Effector memory CD8-positive, alpha-beta T cell (primary cell): ENCODE results near the gene TMEM126B.
"Not testable (repeated sequence)": the region's sequence is repeated elsewhere in the genome, so short reads cannot be mapped to it uniquely, and the experiment has no call there.

Source experiments
- ATAC-seq: fragments of 150-1000 bp; cut with Tn5 transposase; replicated peaks from 2 replicates; pipeline ENCODE4 v1.10.0; 2021; ENCODE audit warnings: mild to moderate bottlenecking, moderate library complexity
- DNase-seq, 3 experiments: peaks; one replicate each; pipeline ENCODE4 v3.0.0; 2021
- H3K27ac Mint-ChIP-seq, 2 donors: one replicate each; pipeline ENCODE4 v1.8.0; 2022; ENCODE audit warnings: mild to moderate bottlenecking in 2 of 2, mixed read lengths in 2 of 2, moderate library complexity in 2 of 2
- H3K27me3 Mint-ChIP-seq, 2 donors: one replicate each; pipeline ENCODE4 v1.8.0; 2022; ENCODE audit warnings: mixed read lengths in 2 of 2
- H3K36me3 Mint-ChIP-seq: one replicate; pipeline ENCODE4 v1.8.0; 2022; ENCODE audit warnings: mild to moderate bottlenecking, moderate library complexity, mixed read lengths; ENCODE audit not compliant: insufficient read depth
- H3K4me1 Mint-ChIP-seq, 2 donors: one replicate each; pipeline ENCODE4 v1.8.0; 2022; ENCODE audit warnings: low read depth in 2 of 2, mixed read lengths in 2 of 2
- H3K4me3 Mint-ChIP-seq, 2 donors: one replicate each; pipeline ENCODE4 v1.8.0; 2022; ENCODE audit warnings: mild to moderate bottlenecking in 2 of 2, mixed read lengths in 2 of 2, moderate library complexity in 2 of 2
- H3K9me3 Mint-ChIP-seq, 2 donors: one replicate each; pipeline ENCODE4 v1.8.0; 2022; ENCODE audit warnings: mixed read lengths in 2 of 2

Gene TMEM126B

GRCh38 chr11:85619499-85619898 lies 8.9 kb upstream of the TMEM126B start:
- no peak for DNase-seq
- H3K36me3 Mint-ChIP-seq, result no peaks in the 10 kb centered on the region
- H3K27ac Mint-ChIP-seq, result no peak overlapping the region
- no peak for ATAC-seq
- H3K27me3 Mint-ChIP-seq, result peaks cover 0 to 8% of the 10 kb centered on the region in 2 donors
- no peak overlapping the region for H3K4me3 Mint-ChIP-seq
- H3K9me3 Mint-ChIP-seq, result no peaks in the 10 kb centered on the region
- peaks cover 0 to 4% of the 10 kb centered on the region in 2 donors for H3K4me1 Mint-ChIP-seq

DNA sequence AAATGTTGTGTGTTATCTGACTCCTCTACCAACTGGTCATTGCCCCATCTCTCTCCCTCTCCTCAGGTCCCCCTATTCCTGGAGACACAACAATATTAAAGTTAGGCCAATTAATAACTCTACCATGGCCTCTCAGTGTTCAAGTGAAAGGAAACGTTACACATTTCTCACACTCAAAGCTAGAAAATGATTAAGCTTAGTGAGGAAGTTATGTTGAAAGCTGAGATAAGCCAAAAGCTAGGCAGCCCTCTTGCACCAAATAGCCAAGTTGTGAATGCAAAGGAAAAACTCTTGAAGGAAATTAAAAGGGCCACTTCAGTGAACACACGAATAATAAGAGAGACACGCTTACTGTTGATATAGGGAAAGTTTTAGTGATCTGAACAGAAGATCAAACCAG lies 8.1 kb upstream of the TMEM126B start:
- H3K4me3 Mint-ChIP-seq, result no peak overlapping the region
- no peak for ATAC-seq
- no peak overlapping the region for H3K27ac Mint-ChIP-seq
- peaks cover 0 to 8% of the 10 kb centered on the region in 2 donors for H3K27me3 Mint-ChIP-seq
- H3K9me3 Mint-ChIP-seq, result no peaks in the 10 kb centered on the region
- DNase-seq, result no peak
- H3K4me1 Mint-ChIP-seq, result peaks cover 0 to 4% of the 10 kb centered on the region in 2 donors
- no peaks in the 10 kb centered on the region for H3K36me3 Mint-ChIP-seq

GRCh38 chr11:85626496-85626895 lies 1.9 kb upstream of the TMEM126B start:
- no peaks in the 10 kb centered on the region for H3K9me3 Mint-ChIP-seq
- ATAC-seq, result no peak
- H3K4me3 Mint-ChIP-seq, result peak overlapping the region in 1 of 2 donors; percentile 97
- peaks cover 13% of the 10 kb centered on the region for H3K36me3 Mint-ChIP-seq
- H3K27me3 Mint-ChIP-seq, result no peaks in the 10 kb centered on the region
- peaks cover 19 to 27% of the 10 kb centered on the region in 2 donors for H3K4me1 Mint-ChIP-seq
- H3K27ac Mint-ChIP-seq, result no peak overlapping the region
- DNase-seq, result no peak

DNA sequence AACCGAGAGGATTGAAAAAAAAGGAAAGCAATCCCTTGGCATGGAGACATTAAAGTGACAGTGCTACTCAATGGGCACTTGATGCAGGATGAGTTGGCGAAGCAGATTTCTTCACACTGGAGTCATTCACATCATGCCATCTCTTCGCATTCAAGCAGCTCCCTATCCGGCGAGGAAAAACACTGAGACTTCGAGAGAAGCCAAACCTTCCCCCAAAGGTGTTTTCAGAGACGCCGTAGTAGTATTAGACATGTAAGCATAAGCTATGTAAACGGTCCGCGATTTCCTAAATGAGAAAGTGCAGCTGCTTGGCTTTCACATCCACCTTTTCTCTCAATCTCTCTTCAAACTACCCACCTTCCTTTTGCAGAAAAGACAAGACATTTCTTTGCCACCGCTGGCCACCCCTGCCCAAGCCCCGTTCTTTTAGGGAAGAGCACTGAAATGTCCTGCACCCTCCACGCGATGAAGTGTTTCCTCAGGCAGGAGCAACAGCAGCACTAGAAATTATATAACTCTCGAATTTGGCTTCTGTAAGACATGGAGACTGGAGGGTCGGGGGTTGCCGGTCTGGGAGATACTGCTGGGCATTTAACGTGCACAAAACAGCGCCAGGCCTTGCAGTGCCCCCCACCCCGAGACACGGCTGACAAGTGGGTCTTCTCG lies 928 bp upstream of the TMEM126B start, which contains the start of gene DLG2:
DLG2 (minus strand) TSS at position 13 of the 666 bp plus-strand sequence.
- peaks cover 21% of the 10 kb centered on the region for H3K36me3 Mint-ChIP-seq
- ATAC-seq, result peak; percentile 0
- peaks cover 19 to 27% of the 10 kb centered on the region in 2 donors for H3K4me1 Mint-ChIP-seq

GRCh38 chr11:85628771-85629341 lies 463 bp downstream of the TMEM126B start:
- Mint-ChIP-seq H3K27ac (peak overlapping the region; percentile 94 to 95), H3K4me3 (peak overlapping the region; percentile 97), H3K27me3 (no peaks in the 10 kb centered on the region), H3K36me3 (peaks cover 21% of the 10 kb centered on the region), H3K9me3 (no peaks in the 10 kb centered on the region), H3K4me1 (peaks cover 19 to 26% of the 10 kb centered on the region in 2 donors)
- DNase-seq (no peak), ATAC-seq (peak; percentile 4)

More for the DNA sequence above, 928 bp upstream of the TMEM126B start, which contains the start of gene DLG2:
- Mint-ChIP-seq H3K4me3 (peak within 1 kb of the TSS; percentile 97), H3K27ac (peak within 1 kb of the TSS; percentile 94 to 95), H3K27me3 (no peaks in the 10 kb centered on the region), H3K9me3 (no peaks in the 10 kb centered on the region)
- DNase-seq, result peak in 2 of 3 experiments; percentile 3 to 5

GRCh38 chr11:85634747-85635146 lies 6.4 kb downstream of the TMEM126B start:
- peaks cover 25% of the 10 kb centered on the region for H3K36me3 Mint-ChIP-seq
- H3K9me3 Mint-ChIP-seq, result no peaks in the 10 kb centered on the region
- DNase-seq (no peak), ATAC-seq (no peak)
- no peaks in the 10 kb centered on the region for H3K27me3 Mint-ChIP-seq
- no peak overlapping the region for H3K27ac Mint-ChIP-seq
- peaks cover 0 to under 1% of the 10 kb centered on the region in 2 donors for H3K4me1 Mint-ChIP-seq
- no peak overlapping the region for H3K4me3 Mint-ChIP-seq

DNA sequence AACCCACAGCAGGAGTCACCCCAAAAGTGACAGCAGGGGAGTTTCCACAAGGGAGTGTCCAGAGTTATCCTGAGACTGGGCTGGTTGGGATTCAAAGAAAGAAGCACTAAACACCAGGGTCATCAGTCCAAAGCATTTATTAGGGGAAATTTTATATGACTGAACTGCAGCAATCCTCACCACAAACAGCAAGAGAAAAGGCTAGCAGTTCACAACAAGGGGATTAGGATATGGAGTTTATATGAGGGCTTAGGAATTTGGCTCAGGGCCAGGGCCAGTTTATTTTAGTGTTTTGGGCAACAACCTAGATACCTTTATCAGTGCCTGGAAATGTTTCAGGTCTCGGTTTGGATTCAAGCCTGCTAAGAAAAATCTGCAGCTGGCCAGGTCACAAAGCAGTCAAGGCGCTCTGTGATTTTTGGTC lies 14.8 kb downstream of the TMEM126B start:
- no peak overlapping the region for H3K4me3 Mint-ChIP-seq
- peaks cover 21 to 33% of the 10 kb centered on the region in 2 donors for H3K27me3 Mint-ChIP-seq
- DNase-seq, result no peak
- peaks cover 6% of the 10 kb centered on the region for H3K36me3 Mint-ChIP-seq
- ATAC-seq, result no peak
- H3K27ac Mint-ChIP-seq, result no peak overlapping the region
- no peaks in the 10 kb centered on the region for H3K9me3 Mint-ChIP-seq
- H3K4me1 Mint-ChIP-seq, result peaks cover 2 to 5% of the 10 kb centered on the region in 2 donors

DNA sequence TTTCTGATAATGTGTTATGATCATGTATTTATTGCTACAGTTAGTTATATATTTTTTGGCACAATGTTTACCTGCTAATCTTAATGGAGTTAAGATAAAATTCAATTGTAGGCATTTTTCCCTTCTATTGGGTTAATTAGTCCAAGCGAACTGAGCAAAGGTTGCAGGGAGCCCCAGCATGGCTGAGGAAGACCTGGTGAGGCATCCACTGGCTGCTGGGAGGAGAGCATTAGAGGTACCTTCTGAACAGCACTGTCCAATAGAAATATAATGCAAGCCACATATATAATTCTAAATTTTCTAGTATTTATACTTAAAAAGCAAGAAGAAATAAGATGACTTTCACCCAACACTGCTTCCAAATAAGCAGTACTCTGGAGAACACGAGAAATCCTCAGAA lies 18.7 kb downstream of the TMEM126B start:
- H3K4me1 Mint-ChIP-seq, result peaks cover 5 to 20% of the 10 kb centered on the region in 2 donors
- H3K4me3 Mint-ChIP-seq, result peak overlapping the region; percentile 90 to 92
- H3K9me3 Mint-ChIP-seq, result no peaks in the 10 kb centered on the region
- DNase-seq (no peak), ATAC-seq (no peak)
- peaks cover 21 to 32% of the 10 kb centered on the region in 2 donors for H3K27me3 Mint-ChIP-seq
- H3K27ac Mint-ChIP-seq, result peak overlapping the region; percentile 90 to 95
- H3K36me3 Mint-ChIP-seq, result peaks cover 19% of the 10 kb centered on the region

GRCh38 chr11:85647604-85648299 lies 19.4 kb downstream of the TMEM126B start, which contains the start of gene TMEM126A:
Gene TMEM126A, plus strand, starts transcription at chr11:85647967. Its CDS starts 2,289 bp downstream, at chr11:85650256.
- peaks cover 20 to 25% of the 10 kb centered on the region in 2 donors for H3K27me3 Mint-ChIP-seq
- peaks cover 8 to 24% of the 10 kb centered on the region in 2 donors for H3K4me1 Mint-ChIP-seq
- H3K27ac Mint-ChIP-seq, result peak within 1 kb of the TSS; percentile 90 to 95
- H3K9me3 Mint-ChIP-seq, result no peaks in the 10 kb centered on the region
- peak within 1 kb of the TSS; percentile 90 to 92 for H3K4me3 Mint-ChIP-seq
- peak; percentile 85 to 89 (median 86) for DNase-seq
- ATAC-seq, result peak; percentile 99
- peaks cover 19% of the 10 kb centered on the region for H3K36me3 Mint-ChIP-seq

DNA sequence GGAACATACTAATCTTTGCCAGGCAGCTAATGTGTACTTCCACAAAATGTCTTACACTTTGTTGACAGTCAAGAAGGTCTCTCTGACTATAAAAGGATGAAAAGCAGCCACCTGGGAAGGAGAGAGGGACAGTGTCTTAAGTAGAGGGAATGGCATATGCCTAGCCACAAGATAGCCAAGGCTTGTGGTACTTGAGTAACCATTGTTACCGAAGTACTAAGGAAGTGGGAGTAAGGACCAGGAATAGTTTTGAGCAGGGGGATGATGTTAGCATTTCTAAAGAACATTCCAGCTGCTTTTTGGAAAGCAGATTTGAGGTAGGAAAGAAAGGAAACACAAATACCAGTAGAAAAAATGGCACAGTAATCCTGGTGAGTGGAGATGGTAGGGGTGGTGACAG lies 22.7 kb downstream of the TMEM126B start:
- peaks cover 35% of the 10 kb centered on the region for H3K36me3 Mint-ChIP-seq
- no peak for ATAC-seq
- peak overlapping the region in 1 of 2 donors; percentile 38 for H3K27ac Mint-ChIP-seq
- H3K4me1 Mint-ChIP-seq, result peaks cover 11 to 34% of the 10 kb centered on the region in 2 donors
- H3K27me3 Mint-ChIP-seq, result no peaks in the 10 kb centered on the region
- no peak for DNase-seq
- H3K9me3 Mint-ChIP-seq, result no peaks in the 10 kb centered on the region
- H3K4me3 Mint-ChIP-seq, result no peak overlapping the region

DNA sequence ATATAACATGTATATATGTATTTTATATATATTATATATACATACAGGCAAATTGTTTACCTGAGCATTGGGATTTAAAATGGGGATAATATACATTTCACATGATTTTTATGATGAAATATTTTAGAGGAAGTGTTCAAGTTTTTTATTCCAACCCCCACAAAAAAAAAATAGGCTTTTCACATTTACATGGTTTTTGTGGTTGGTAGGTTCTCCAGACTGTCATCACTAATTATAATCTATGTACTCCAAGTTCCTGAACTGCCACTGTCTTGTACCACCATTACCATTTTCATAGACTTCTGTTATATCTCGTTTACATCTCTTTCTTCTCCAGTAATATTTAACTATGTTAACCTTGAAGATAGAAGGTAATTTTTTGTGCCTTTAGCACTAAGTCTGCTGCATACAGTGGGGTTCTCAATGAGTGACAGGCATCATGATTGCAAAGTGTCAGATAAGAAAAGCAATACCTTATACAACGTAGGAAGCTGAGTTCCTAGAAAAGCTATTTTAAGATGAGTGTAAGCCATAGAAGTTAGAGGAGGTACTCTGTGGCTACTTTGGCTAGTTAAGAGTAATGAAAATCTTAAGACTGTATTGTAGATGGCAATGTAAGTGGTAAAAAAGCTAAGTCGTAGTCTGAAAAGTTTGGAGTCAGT lies 24.5 kb downstream of the TMEM126B start:
- H3K9me3 Mint-ChIP-seq, result no peaks in the 10 kb centered on the region
- no peak overlapping the region for H3K4me3 Mint-ChIP-seq
- DNase-seq (no peak), ATAC-seq (no peak)
- H3K36me3 Mint-ChIP-seq, result peaks cover 50% of the 10 kb centered on the region
- H3K27ac Mint-ChIP-seq, result peak overlapping the region; percentile 19 to 32
- peaks cover 9 to 32% of the 10 kb centered on the region in 2 donors for H3K4me1 Mint-ChIP-seq
- H3K27me3 Mint-ChIP-seq, result no peaks in the 10 kb centered on the region

DNA sequence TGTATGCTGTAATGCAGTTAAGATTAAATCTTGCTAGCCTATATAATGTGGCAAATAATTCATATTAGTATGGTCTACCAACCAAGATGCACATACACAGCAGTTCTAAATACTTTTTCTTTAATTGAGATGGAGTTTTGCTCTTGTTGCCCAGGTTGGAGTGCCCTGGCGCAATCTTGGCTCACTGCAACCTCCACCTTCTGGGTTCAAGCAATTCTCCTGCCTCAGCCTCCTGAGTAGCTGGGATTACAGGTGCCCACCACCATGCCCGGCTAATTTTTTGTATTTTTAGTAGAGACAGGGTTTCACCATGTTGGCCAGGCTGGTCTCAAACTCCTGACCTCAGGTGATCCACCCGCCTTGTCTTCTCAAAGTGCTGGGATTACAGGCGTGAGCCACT lies 25.9 kb downstream of the TMEM126B start:
- H3K27ac Mint-ChIP-seq, result peak overlapping the region; percentile 49 to 71
- ATAC-seq, H3K4me3 Mint-ChIP-seq, DNase-seq, H3K27me3 Mint-ChIP-seq, H3K9me3 Mint-ChIP-seq: not testable (repeated sequence)
- H3K4me1 Mint-ChIP-seq, result peaks cover 9 to 32% of the 10 kb centered on the region in 2 donors
- H3K36me3 Mint-ChIP-seq, result peaks cover 57% of the 10 kb centered on the region

- Mint-ChIP-seq H3K36me3 (peaks cover 70% of the 10 kb centered on the region), H3K4me3 (no peak overlapping the region), H3K4me1 (peaks cover 20 to 48% of the 10 kb centered on the region in 2 donors), H3K27ac (peak overlapping the region; percentile 49 to 65), H3K27me3 (no peaks in the 10 kb centered on the region), H3K9me3 (no peaks in the 10 kb centered on the region)
- no peak for DNase-seq
- no peak for ATAC-seq
Observed at GRCh38 chr11:85656777-85657176, 28.4 kb downstream of the TMEM126B start.
